T follicular helper cell (primary cell): Measurements from ENCODE around the gene THEM5.
"Not testable (repeated sequence)": the region's sequence is repeated elsewhere in the genome, so short reads cannot be mapped to it uniquely, and the experiment has no call there.

Experiments
- DNase-seq: peaks from one replicate; pipeline ENCODE4 v3.0.0-alpha.2; 2020; ENCODE audit warnings: low read depth
- total RNA-seq, 2 experiments: gene quantifications; one replicate each; lab custom pipeline; 2026; lab: John Stamatoyannopoulos, UW

The THEM5 gene
- 0 to 0.12 reads per million in 2 experiments for total RNA-seq

GRCh38 chr1:151853411-151853943 lies at the start of gene THEM5:
Gene THEM5 (minus strand): TSS chr1:151853712. CDS start chr1:151853565, 147 bp downstream.
- no peak for DNase-seq

DNA sequence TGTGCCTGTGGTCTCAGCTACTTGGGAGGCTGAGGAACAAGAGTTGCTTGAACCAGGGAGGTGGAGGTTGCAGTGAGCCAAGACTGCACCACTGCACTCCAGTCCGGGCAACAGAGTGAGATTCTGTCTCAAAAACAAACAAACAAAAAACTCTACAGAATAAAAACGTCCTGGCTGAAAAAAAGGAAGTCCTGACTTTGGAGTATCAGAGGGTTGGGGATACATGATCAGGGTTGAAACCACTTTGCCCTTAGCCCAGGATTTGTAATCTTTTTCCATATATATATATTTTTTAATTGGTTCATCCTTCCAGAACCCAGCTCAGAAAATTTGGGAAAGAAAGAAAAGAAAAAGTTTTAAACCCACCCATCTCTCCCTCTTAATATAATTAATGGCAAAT lies 49.3 kb upstream of the THEM5 start:
- DNase-seq, result no peak

- DNase-seq, result not testable (repeated sequence)
These were observed 47.3 kb upstream of the THEM5 start for GRCh38 chr1:151900804-151901203.

DNA sequence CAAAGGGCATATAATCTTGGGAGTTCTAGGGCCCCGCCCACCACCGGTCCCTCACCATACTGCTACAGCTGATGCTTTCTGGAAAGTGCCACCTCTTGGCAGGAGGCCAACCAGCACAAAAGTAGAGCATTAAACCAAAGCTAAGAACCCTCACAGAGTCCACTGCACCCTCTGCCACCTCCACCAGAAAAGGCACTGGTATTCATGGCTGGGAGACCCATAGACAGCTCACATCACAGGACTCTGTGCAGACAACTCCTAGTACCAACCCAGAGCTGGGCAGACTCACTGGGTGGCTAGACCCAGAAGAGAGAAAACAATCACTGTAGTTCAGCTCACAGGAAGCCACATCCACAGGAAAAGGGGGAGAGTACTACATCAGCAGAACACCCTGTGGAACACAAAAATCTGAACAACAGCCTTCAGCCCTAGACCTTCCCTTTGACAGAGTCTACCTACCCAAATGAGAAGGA lies 45.0 kb upstream of the THEM5 start:
- peak; percentile 59 for DNase-seq

GRCh38 chr1:151897991-151898431 lies 44.5 kb upstream of the THEM5 start:
- DNase-seq, result no peak

- DNase-seq, result no peak
These were observed 39.8 kb upstream of the THEM5 start for GRCh38 chr1:151893176-151893924.

- no peak for DNase-seq
These were observed 38.7 kb upstream of the THEM5 start for GRCh38 chr1:151892190-151892589.

- DNase-seq, result no peak
These were observed 38.0 kb upstream of the THEM5 start for GRCh38 chr1:151891512-151891911.

DNA sequence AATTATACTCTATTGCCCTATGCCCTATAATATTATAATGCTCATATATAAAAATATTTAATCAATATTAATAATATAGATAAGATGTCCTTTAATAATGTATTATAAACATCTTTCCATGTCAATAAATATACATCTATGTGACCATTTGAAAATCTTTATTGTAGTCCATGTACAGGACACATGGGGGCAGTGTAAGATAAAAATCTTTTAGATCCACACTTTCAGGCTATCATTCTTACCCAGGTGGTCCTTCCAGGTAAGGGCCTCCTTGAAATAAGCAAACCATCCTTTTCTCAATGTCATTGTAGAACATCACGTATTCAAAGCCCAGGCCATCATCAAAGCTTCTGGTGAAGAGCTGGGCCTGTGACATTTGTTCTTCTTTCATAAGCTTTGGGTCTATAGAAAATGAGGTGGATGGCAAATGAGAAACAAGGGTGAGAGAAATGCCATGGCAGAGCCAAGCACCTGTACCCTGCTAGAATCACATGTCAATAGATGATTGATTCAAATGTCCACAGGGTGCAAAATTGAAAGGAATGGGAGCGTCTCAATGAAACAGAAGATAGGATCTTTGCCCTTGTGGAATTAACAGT lies 35.6 kb upstream of the THEM5 start:
- no peak for DNase-seq

- DNase-seq, result no peak
These were observed 33.5 kb upstream of the THEM5 start for GRCh38 chr1:151887028-151887427.

DNA sequence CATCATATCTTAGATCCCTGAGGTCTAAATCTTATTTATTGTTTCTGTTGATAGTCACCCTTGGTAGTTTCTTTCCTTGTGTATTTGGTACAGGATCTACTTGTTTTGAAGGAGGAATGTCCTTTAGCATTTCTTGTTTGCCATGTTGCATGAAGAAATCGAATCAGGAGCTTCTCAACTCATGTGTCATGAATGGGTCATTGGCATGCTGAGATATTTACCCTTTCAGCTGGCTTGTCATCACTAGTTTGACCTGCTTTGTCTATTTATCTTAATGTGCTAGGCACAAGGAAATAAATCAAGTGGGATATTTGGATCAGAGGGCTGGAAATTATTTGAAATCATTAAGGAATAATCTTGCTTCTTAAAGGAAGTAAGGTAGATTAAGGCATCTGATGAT lies 32.0 kb upstream of the THEM5 start:
- no peak for DNase-seq

DNA sequence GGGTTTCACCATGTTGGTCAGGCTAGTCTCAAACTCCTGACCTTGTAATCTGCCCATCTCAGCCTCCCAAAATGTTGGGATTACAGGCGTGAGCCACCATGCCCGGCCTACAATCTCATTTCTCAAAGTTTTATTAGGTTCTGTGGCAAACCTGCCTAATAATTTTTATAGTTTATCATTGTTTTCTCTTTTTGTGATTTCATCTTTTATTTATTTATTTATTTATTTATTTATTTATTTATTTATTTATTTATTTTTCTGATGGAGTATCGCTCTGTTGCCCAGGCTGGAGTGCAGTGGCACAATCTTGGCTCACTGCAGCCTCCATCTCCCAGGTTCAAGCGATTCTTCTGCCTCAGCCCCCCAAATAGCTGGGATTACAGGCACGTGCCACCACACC lies 31.4 kb upstream of the THEM5 start:
- DNase-seq, result not testable (repeated sequence)

DNA sequence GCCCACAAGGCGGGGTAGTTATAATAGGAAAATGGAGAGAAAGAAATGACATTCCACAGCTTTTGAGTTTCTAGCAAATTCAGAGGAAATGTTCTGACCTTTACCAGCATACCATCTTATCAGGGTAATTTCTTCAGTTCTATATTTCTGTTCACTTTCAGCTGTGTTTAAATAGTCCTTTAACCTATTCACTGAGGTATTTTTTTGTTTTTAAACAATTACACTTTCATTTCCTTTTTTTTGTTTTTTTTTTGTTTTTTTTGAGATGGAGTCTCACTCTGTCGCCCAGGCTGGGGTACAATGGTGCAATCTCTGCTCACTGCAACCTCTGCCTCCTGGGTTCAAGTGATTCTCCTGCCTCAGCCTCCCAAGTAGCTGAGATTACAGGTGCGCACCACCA lies 30.9 kb upstream of the THEM5 start:
- DNase-seq, result not testable (repeated sequence)

GRCh38 chr1:151883898-151884297 lies 30.4 kb upstream of the THEM5 start:
- not testable (repeated sequence) for DNase-seq

DNA sequence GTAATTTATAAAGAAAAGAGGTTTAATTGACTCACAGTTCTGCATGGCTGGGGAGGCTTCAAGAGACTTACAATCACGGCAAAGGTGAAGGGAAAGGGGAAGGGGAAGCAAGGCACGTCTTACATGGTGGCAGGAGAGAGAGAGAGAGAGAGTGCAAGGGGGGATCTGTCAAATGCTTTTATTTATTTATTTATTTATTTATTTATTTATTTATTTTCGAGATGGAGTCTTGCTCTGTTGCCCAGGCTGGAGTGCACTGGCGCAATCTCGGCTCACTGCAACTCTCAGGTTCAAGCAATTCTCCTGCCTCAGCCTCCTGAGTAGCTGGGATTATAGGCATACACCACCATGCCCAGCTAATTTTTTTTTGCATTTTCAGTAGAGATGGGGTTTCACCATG lies 29.4 kb upstream of the THEM5 start:
- DNase-seq, result not testable (repeated sequence)

GRCh38 chr1:151882466-151882865 lies 29.0 kb upstream of the THEM5 start:
- DNase-seq, result no peak

DNA sequence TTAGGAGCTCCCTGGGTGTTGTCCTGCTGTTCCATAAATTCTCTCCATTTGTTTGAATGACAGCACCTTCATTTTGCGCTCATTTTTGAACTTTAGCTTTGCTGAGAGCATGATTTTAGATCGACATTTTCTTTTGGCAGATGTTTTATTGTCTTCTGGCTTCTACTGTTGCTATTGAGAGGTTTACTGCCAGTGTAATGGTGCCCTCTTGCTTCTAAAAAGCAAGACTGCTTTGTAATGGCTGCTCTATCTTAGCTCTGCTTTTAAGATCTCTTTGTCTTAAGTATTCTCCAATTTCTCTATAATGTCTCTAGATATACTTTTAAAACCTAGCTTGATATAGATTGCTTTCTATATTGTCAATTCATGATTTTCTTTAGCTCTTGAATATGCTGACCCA lies 28.0 kb upstream of the THEM5 start:
- DNase-seq, result no peak

DNA sequence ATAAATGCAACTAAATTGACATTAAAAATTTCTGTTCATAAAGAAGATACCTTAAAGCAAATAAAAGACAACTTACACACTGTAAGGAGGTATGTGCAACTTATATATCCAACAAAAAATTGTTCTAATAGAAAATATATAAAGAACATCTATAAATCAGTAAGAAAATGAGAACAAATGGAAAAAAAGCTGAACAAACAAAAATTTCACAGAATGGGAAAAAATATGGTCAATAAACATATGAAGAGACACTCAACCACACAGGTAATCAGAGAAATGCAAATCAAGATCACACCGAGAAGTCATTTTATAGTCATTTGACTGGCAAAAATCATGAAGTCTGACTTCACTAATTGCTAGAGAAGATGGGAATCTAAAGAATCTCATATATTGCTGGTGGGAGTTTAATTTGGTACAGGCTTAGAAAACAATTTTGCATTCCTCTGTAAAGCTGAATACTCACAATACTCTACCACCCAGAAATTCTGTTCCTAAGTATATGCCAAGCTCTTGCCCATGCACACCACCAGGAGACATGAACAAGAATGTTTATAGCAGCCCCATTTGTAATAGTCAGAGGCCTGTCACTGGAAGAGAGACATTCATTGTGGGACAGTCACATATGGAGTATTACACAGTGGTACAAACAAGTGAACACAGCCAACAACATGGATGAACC lies 22.0 kb upstream of the THEM5 start:
- DNase-seq, result no peak

- DNase-seq, result not testable (repeated sequence)
These were observed 19.3 kb upstream of the THEM5 start for GRCh38 chr1:151872776-151873175.

GRCh38 chr1:151871284-151872030 lies 17.9 kb upstream of the THEM5 start:
- no peak for DNase-seq

- DNase-seq, result no peak
These were observed 15.0 kb upstream of the THEM5 start for GRCh38 chr1:151868486-151868885.
